ENCODE data around the gene YIF1A. TPM values are rescaled to one million over a fixed set of nuclear protein-coding genes. Genes with fewer than 3 reads are reported as not detected.
"Not testable (repeated sequence)": the region's sequence is repeated elsewhere in the genome, so short reads cannot be mapped to it uniquely, and the experiment has no call there.

The YIF1A gene
- total and polyA plus RNA-seq, 2 donors (not counting 3 experiments of a cell fraction or from before 2014, with no cell fraction given), result 104 to 271 TPM

DNA sequence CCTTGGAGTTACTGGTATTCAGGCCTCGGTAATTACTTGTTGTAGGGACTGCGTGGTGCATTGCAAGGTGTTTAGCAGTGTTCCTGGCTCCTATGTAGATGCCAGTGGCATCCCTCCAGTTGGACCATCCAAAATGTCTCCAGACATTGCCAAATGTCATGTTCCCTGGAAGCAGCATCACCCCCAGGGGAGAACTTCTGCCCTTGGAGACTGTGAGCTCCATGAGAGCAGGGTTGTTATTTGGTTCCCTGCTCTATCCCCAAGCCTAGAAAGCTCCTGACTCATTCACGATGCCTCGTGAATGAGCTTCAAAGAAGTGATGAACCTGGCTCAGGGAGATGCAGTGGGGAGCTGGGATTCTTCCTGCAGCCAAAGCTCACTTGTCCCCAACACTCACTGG, 32.7 kb upstream of the YIF1A start:
- intact Hi-C loops (cut with micrococcal nuclease) (no loop called here), dilution Hi-C loops (cut with MboI; ENCODE audit: extremely low pct_ligation_motif_present, low sequenced_read_pairs) (no loop called here)
- no TSS peak for BruUV-seq (replicated peaks)
- no peak overlapping the region for H3K4me3 ChIP-seq (replicated peaks in 1 of 3; ENCODE audit: insufficient read depth in 1 of 3, low read depth in 1 of 3, low read length in 3 of 3)
- peaks cover 5 to 7% of the 10 kb centered on the region in 2 experiments for H3K27me3 ChIP-seq (ENCODE audit: control insufficient read depth in 2 of 2, insufficient read depth in 2 of 2, low read length in 2 of 2)
- no peak overlapping the region for H3K27ac ChIP-seq (ENCODE audit: insufficient read depth, low read depth, low read length)
- no peaks in the 10 kb centered on the region for H3K4me1 ChIP-seq (ENCODE audit: control insufficient read depth, extremely low read depth, insufficient read depth, low read length)
- TF ChIP-seq EZH2 (IDR thresholded peaks at IDR 0.05; ENCODE audit: borderline replicate concordance, low read depth, low read length, severe bottlenecking), result no peak
- TF ChIP-seq JUN (IDR thresholded peaks at IDR 0.05; ENCODE audit: borderline replicate concordance, insufficient read depth, insufficient read length, low read depth), result no peak
- TF ChIP-seq, protein P1, sequence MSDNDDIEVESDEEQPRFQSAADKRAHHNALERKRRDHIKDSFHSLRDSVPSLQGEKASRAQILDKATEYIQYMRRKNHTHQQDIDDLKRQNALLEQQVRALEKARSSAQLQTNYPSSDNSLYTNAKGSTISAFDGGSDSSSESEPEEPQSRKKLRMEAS (IDR thresholded peaks at IDR 0.05; ENCODE audit: insufficient read depth, insufficient read length), result no peak
- no peak for TF ChIP-seq FOS (IDR thresholded peaks at IDR 0.05; ENCODE audit: borderline replicate concordance, insufficient read depth, low read length)
- TF ChIP-seq MYC (IDR thresholded peaks at IDR 0.05; ENCODE audit: low read depth, low read length), result no peak
- no peak for TF ChIP-seq POLR2AphosphoS5 (IDR thresholded peaks at IDR 0.05; ENCODE audit: insufficient read depth, low read depth, low read length)
- no peak for TF ChIP-seq POLR2A (IDR thresholded peaks at IDR 0.05; ENCODE audit: low read depth, low read length)
- TF ChIP-seq, protein P2, sequence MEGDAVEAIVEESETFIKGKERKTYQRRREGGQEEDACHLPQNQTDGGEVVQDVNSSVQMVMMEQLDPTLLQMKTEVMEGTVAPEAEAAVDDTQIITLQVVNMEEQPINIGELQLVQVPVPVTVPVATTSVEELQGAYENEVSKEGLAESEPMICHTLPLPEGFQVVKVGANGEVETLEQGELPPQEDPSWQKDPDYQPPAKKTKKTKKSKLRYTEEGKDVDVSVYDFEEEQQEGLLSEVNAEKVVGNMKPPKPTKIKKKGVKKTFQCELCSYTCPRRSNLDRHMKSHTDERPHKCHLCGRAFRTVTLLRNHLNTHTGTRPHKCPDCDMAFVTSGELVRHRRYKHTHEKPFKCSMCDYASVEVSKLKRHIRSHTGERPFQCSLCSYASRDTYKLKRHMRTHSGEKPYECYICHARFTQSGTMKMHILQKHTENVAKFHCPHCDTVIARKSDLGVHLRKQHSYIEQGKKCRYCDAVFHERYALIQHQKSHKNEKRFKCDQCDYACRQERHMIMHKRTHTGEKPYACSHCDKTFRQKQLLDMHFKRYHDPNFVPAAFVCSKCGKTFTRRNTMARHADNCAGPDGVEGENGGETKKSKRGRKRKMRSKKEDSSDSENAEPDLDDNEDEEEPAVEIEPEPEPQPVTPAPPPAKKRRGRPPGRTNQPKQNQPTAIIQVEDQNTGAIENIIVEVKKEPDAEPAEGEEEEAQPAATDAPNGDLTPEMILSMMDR (IDR thresholded peaks at IDR 0.05; ENCODE audit: extremely low read depth in 1 of 2, insufficient read depth in 1 of 2, low read depth in 1 of 2, low read length in 2 of 2), result no peak
- TF ChIP-seq GATA2 (IDR thresholded peaks at IDR 0.05; ENCODE audit: insufficient read depth, insufficient read length, low read depth, low read length), result no peak
- POLR2A ChIA-PET, result no interaction called here
- H3K9me1 ChIP-seq (replicated peaks; ENCODE audit: control insufficient read depth, extremely low read depth, insufficient read depth, low read length), result no peaks in the 10 kb centered on the region
- H3K9me3 ChIP-seq (replicated peaks; ENCODE audit: control insufficient read depth, insufficient read depth, low read length), result no peaks in the 10 kb centered on the region
- H4K20me1 ChIP-seq (replicated peaks; ENCODE audit: control insufficient read depth, extremely low read depth, insufficient read depth, low read length), result no peaks in the 10 kb centered on the region
- FAIRE-seq (no peak), DNase-seq (ENCODE audit: low read depth, low spot score) (no peak)
- no peaks in the 10 kb centered on the region for H3K79me2 ChIP-seq (ENCODE audit: control insufficient read depth, insufficient read depth, low read length)
- H3K4me2 ChIP-seq (ENCODE audit: insufficient read depth, low read length), result no peak overlapping the region
- CTCF ChIA-PET, result interaction anchor here (0.6 to 2.0 kb wide), 2 partner anchors 9 to 706 kb away, joined by 4 to 24 read pairs; no protein-coding TSS in a partner anchor
- no peak overlapping the region for H3K9ac ChIP-seq (replicated peaks; ENCODE audit: extremely low read depth, insufficient read depth, low read length)
- no peak overlapping the region for H2AFZ ChIP-seq (ENCODE audit: low read depth, low read length)
- H3K36me3 ChIP-seq (ENCODE audit: control insufficient read depth in 2 of 2, extremely low read depth in 1 of 2, insufficient read depth in 2 of 2, low read length in 2 of 2), result no peaks in the 10 kb centered on the region

DNA sequence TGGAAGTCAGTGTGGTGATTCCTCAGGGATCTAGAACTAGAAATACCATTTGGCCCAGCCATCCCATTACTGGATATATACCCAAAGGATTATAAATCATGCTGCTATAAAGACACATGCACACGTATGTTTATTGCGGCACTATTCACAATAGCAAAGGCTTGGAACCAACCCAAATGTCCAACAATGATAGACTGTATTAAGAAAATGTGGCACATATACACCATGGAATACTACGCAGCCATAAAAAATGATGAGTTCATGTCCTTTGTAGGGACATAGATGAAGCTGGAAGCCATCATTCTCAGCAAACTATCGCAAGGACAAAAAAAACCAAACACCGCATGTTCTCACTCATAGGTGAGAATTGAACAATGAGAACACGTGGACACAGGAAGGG, 31.8 kb upstream of the YIF1A start:
- intact Hi-C loops (cut with micrococcal nuclease); CTCF ChIA-PET; H2AFZ ChIP-seq (ENCODE audit: low read depth, low read length); H3K4me1 ChIP-seq (ENCODE audit: control insufficient read depth, extremely low read depth, insufficient read depth, low read length); H4K20me1 ChIP-seq (replicated peaks; ENCODE audit: control insufficient read depth, extremely low read depth, insufficient read depth, low read length); H3K9ac ChIP-seq (replicated peaks; ENCODE audit: extremely low read depth, insufficient read depth, low read length); H3K79me2 ChIP-seq (ENCODE audit: control insufficient read depth, insufficient read depth, low read length); H3K36me3 ChIP-seq (ENCODE audit: control insufficient read depth in 2 of 2, extremely low read depth in 1 of 2, insufficient read depth in 2 of 2, low read length in 2 of 2); H3K9me3 ChIP-seq (replicated peaks; ENCODE audit: control insufficient read depth, insufficient read depth, low read length); H3K4me3 ChIP-seq (replicated peaks in 1 of 3; ENCODE audit: insufficient read depth in 1 of 3, low read depth in 1 of 3, low read length in 3 of 3); FAIRE-seq; POLR2A ChIA-PET; H3K4me2 ChIP-seq (ENCODE audit: insufficient read depth, low read length); DNase-seq (ENCODE audit: low read depth, low spot score); H3K9me1 ChIP-seq (replicated peaks; ENCODE audit: control insufficient read depth, extremely low read depth, insufficient read depth, low read length); H3K27ac ChIP-seq (ENCODE audit: insufficient read depth, low read depth, low read length); BruUV-seq (replicated peaks); H3K27me3 ChIP-seq (ENCODE audit: control insufficient read depth in 2 of 2, insufficient read depth in 2 of 2, low read length in 2 of 2); dilution Hi-C loops (cut with MboI; ENCODE audit: extremely low pct_ligation_motif_present, low sequenced_read_pairs): not testable (repeated sequence)

DNA sequence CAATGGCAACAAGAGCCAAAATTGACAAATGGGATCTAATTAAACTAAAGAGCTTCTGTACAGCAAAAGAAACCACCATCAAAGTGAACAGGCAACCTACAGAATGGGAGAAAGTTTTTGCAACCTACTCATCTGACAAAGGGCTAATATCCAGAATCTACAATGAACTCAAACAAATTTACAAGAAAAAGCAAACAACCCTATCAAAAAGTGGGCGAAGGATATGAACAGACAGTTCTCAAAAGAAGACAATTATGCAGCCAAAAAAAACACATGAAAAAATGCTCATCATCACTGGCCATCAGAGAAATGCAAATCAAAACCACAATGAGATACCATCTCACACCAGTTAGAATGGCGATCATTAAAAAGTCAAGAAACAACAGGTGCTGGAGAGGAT, 31.3 kb upstream of the YIF1A start:
- H4K20me1 ChIP-seq (replicated peaks; ENCODE audit: control insufficient read depth, extremely low read depth, insufficient read depth, low read length); H3K36me3 ChIP-seq (ENCODE audit: control insufficient read depth in 2 of 2, extremely low read depth in 1 of 2, insufficient read depth in 2 of 2, low read length in 2 of 2); H3K27ac ChIP-seq (ENCODE audit: insufficient read depth, low read depth, low read length); H3K27me3 ChIP-seq (ENCODE audit: control insufficient read depth in 2 of 2, insufficient read depth in 2 of 2, low read length in 2 of 2); DNase-seq (ENCODE audit: low read depth, low spot score); dilution Hi-C loops (cut with MboI; ENCODE audit: extremely low pct_ligation_motif_present, low sequenced_read_pairs); H3K9ac ChIP-seq (replicated peaks; ENCODE audit: extremely low read depth, insufficient read depth, low read length); FAIRE-seq; H3K79me2 ChIP-seq (ENCODE audit: control insufficient read depth, insufficient read depth, low read length); intact Hi-C loops (cut with micrococcal nuclease); BruUV-seq (replicated peaks); H3K9me1 ChIP-seq (replicated peaks; ENCODE audit: control insufficient read depth, extremely low read depth, insufficient read depth, low read length); H3K9me3 ChIP-seq (replicated peaks; ENCODE audit: control insufficient read depth, insufficient read depth, low read length); POLR2A ChIA-PET; H3K4me2 ChIP-seq (ENCODE audit: insufficient read depth, low read length); H2AFZ ChIP-seq (ENCODE audit: low read depth, low read length); CTCF ChIA-PET; H3K4me1 ChIP-seq (ENCODE audit: control insufficient read depth, extremely low read depth, insufficient read depth, low read length); H3K4me3 ChIP-seq (replicated peaks in 1 of 3; ENCODE audit: insufficient read depth in 1 of 3, low read depth in 1 of 3, low read length in 3 of 3): not testable (repeated sequence)
